ENCODE measurements around the gene GAL.

- TF ChIP-seq POLR2A (IDR thresholded peaks at IDR 0.05; ENCODE audit: low read length) (no peak), GATA1 (IDR thresholded peaks at IDR 0.05; ENCODE audit: low read depth, low read length) (no peak)
These were observed 3.6 kb downstream of the GAL start for GRCh38 chr11:68687986-68688385.
